Esophagus muscularis mucosa (tissue), 3 donors: ENCODE measurements around the gene MPRIP.

ENCODE experiments used
- CTCF ChIP-seq, 3 experiments: fragments of 200-600 bp in 2 of 3; fragments of 450-650 bp in 1 of 3; sonication (generic) in 2 of 3; IDR thresholded peaks; one replicate each; pipeline ENCODE4 v1.5.1; 2017 to 2019; ENCODE audit warnings: antibody characterized with exemption in 3 of 3, mild to moderate bottlenecking in 2 of 3, moderate library complexity in 1 of 3
- POLR2A ChIP-seq: fragments of 450-650 bp; IDR thresholded peaks from one replicate; pipeline ENCODE4 v1.6.1; 2017; ENCODE audit warnings: antibody characterized with exemption, moderate library complexity, mild to moderate bottlenecking, low read depth

- TF ChIP-seq CTCF (IDR thresholded peaks at IDR 0.05) (no peak), POLR2A (no peak)
These were observed 144.6 kb downstream of the MPRIP start for GRCh38 chr17:17186551-17187505.
